Measurements from ENCODE around the gene CEP89. TPM values are rescaled to one million over a fixed set of nuclear protein-coding genes. Genes with fewer than 3 reads are reported as not detected.

CEP89 gene
- total and polyA plus RNA-seq, 7 experiments from 2014 or later: 7.4 to 22.4 (median 12.4) TPM

Other genes with a start within 250 kb of the CEP89 start
- 1 to 10 TPM in 2 of 5 experiments, under 1 TPM in 3; 0.24 to 1.1 (median 0.56) TPM for gene SLC7A9, start 102.2 kb downstream of the CEP89 start, total RNA-seq
- gene SLC7A9, start 102.2 kb downstream of the CEP89 start, polyA plus RNA-seq: not detected
- gene FAAP24, start 284 bp upstream of the CEP89 start, total RNA-seq: 1 to 10 TPM in 4 of 5 experiments, under 1 TPM in 1; 0.71 to 7.2 (median 2.5) TPM
- 1 to 10 TPM; 2.3 to 3.9 TPM for gene FAAP24, start 284 bp upstream of the CEP89 start, polyA plus RNA-seq
- gene RHPN2, start 92.9 kb upstream of the CEP89 start, total RNA-seq: under 1 TPM in 3 of 5 experiments, not detected in 2; 0.16 to 0.58 (median 0.34) TPM
- 1 to 10 TPM in 1 of 2 donors, under 1 TPM in 1; 0.21 to 2.6 TPM for gene RHPN2, start 92.9 kb upstream of the CEP89 start, polyA plus RNA-seq
- gene GPATCH1, start 109.2 kb upstream of the CEP89 start, total RNA-seq: 10 to 100 TPM; 11.2 to 20.0 (median 14.4) TPM
- gene GPATCH1, start 109.2 kb upstream of the CEP89 start, polyA plus RNA-seq: 10 to 100 TPM in 1 of 2 donors, 1 to 10 TPM in 1; 4.6 to 10.6 TPM
- gene WDR88, start 160.2 kb upstream of the CEP89 start, total RNA-seq: under 1 TPM in 2 of 5 experiments, not detected in 3; 0.51 to 0.62 TPM
- gene WDR88, start 160.2 kb upstream of the CEP89 start, polyA plus RNA-seq: under 1 TPM; 0.15 to 0.24 TPM
- 1 to 10 TPM in 1 of 5 experiments, under 1 TPM in 3, not detected in 1; 0.34 to 2.6 (median 0.40) TPM for gene LRP3, start 222.4 kb upstream of the CEP89 start, total RNA-seq
- not detected for gene LRP3, start 222.4 kb upstream of the CEP89 start, polyA plus RNA-seq

All from naive thymus-derived CD4-positive, alpha-beta T cell (primary cell).